Measurements from ENCODE around the gene IGSF1. TPM values are rescaled to one million over a fixed set of nuclear protein-coding genes. Genes with fewer than 3 reads are reported as not detected.

IGSF1 gene
- total RNA-seq, 1 donor from 2014 or later, result not detected

DNA sequence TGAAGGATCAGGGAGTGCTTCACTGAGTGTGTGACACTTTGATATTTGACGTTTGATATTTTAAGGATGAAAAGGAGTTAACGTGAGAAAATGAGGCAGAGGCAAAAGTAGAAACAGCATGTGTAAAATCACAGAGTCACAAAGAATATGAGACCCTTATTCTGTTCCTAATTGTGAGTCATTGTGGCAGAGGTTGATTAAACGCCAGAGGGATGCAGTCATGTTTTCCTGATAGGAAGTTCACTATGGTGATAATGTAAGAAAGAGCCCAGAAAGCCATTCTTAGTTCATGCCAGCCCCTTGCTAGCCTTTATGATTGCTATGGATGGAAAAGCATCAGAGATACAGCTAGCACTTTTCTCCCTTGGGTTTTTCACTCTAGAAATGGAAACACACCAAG, 33.5 kb upstream of the IGSF1 start:
- POLR2A ChIA-PET, result no interaction called here
- no peak overlapping the region for H3K27ac Mint-ChIP-seq

GRCh38 chrX:131317326-131317725, 28.2 kb upstream of the IGSF1 start:
- no peak overlapping the region for H3K4me3 Mint-ChIP-seq
- intact Hi-C loops (cut with micrococcal nuclease), result no loop called here
- no peaks in the 10 kb centered on the region for H3K27me3 Mint-ChIP-seq
- no peak for DNase-seq
- POLR2A ChIA-PET, result no interaction called here
- H3K36me3 Mint-ChIP-seq (ENCODE audit: low read depth), result no peaks in the 10 kb centered on the region
- ATAC-seq (ENCODE audit: low read depth), result no peak
- CTCF ChIA-PET, result no interaction called here
- H3K27ac Mint-ChIP-seq, result no peak overlapping the region
- no peaks in the 10 kb centered on the region for H3K9me3 Mint-ChIP-seq
- TF ChIP-seq, protein P1, sequence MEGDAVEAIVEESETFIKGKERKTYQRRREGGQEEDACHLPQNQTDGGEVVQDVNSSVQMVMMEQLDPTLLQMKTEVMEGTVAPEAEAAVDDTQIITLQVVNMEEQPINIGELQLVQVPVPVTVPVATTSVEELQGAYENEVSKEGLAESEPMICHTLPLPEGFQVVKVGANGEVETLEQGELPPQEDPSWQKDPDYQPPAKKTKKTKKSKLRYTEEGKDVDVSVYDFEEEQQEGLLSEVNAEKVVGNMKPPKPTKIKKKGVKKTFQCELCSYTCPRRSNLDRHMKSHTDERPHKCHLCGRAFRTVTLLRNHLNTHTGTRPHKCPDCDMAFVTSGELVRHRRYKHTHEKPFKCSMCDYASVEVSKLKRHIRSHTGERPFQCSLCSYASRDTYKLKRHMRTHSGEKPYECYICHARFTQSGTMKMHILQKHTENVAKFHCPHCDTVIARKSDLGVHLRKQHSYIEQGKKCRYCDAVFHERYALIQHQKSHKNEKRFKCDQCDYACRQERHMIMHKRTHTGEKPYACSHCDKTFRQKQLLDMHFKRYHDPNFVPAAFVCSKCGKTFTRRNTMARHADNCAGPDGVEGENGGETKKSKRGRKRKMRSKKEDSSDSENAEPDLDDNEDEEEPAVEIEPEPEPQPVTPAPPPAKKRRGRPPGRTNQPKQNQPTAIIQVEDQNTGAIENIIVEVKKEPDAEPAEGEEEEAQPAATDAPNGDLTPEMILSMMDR (IDR thresholded peaks at IDR 0.05), result no peak
- H3K4me1 Mint-ChIP-seq, result no peaks in the 10 kb centered on the region

More for the DNA sequence above, 33.5 kb upstream of the IGSF1 start:
- no peaks in the 10 kb centered on the region for H3K27me3 Mint-ChIP-seq
- no peak overlapping the region for H3K4me3 Mint-ChIP-seq
- H3K9me3 Mint-ChIP-seq, result peaks cover 2% of the 10 kb centered on the region
- no peak for DNase-seq
- H3K36me3 Mint-ChIP-seq (ENCODE audit: low read depth), result no peaks in the 10 kb centered on the region
- ATAC-seq (ENCODE audit: low read depth), result no peak
- TF ChIP-seq, protein P1 (IDR thresholded peaks at IDR 0.05), result no peak
- H3K4me1 Mint-ChIP-seq, result no peaks in the 10 kb centered on the region
- CTCF ChIA-PET, result no interaction called here
- intact Hi-C loops (cut with micrococcal nuclease), result no loop called here

GRCh38 chrX:131316260-131316659, 27.2 kb upstream of the IGSF1 start:
- intact Hi-C loops (cut with micrococcal nuclease), result no loop called here
- DNase-seq, result no peak
- ChIA-PET POLR2A (no interaction called here), CTCF (no interaction called here)
- Mint-ChIP-seq H3K9me3 (no peaks in the 10 kb centered on the region), H3K36me3 (ENCODE audit: low read depth) (no peaks in the 10 kb centered on the region), H3K4me3 (no peak overlapping the region), H3K4me1 (no peaks in the 10 kb centered on the region), H3K27me3 (no peaks in the 10 kb centered on the region), H3K27ac (no peak overlapping the region)
- no peak for ATAC-seq (ENCODE audit: low read depth)
- TF ChIP-seq, protein P1 (IDR thresholded peaks at IDR 0.05), result no peak

GRCh38 chrX:131308980-131309379, 19.9 kb upstream of the IGSF1 start:
- DNase-seq, result no peak
- POLR2A ChIA-PET, result no interaction called here
- Mint-ChIP-seq H3K4me1 (no peaks in the 10 kb centered on the region), H3K9me3 (no peaks in the 10 kb centered on the region), H3K36me3 (ENCODE audit: low read depth) (no peaks in the 10 kb centered on the region), H3K4me3 (no peak overlapping the region), H3K27me3 (no peaks in the 10 kb centered on the region), H3K27ac (no peak overlapping the region)
- CTCF ChIA-PET, result no interaction called here
- intact Hi-C loops (cut with micrococcal nuclease), result no loop called here
- no peak for ATAC-seq (ENCODE audit: low read depth)
- TF ChIP-seq, protein P1 (IDR thresholded peaks at IDR 0.05), result no peak

GRCh38 chrX:131306601-131307000, 17.5 kb upstream of the IGSF1 start:
- no peaks in the 10 kb centered on the region for H3K36me3 Mint-ChIP-seq (ENCODE audit: low read depth)
- CTCF ChIA-PET, result no interaction called here
- TF ChIP-seq, protein P1 (IDR thresholded peaks at IDR 0.05), result no peak

More at GRCh38 chrX:131306601-131307000, 17.5 kb upstream of the IGSF1 start:
- no peaks in the 10 kb centered on the region for H3K4me1 Mint-ChIP-seq
- H3K4me3 Mint-ChIP-seq, result no peak overlapping the region
- intact Hi-C loops (cut with micrococcal nuclease), result no loop called here
- H3K27ac Mint-ChIP-seq, result no peak overlapping the region
- no peak for ATAC-seq (ENCODE audit: low read depth)
- H3K9me3 Mint-ChIP-seq, result no peaks in the 10 kb centered on the region
- DNase-seq, result no peak
- H3K27me3 Mint-ChIP-seq, result no peaks in the 10 kb centered on the region
- POLR2A ChIA-PET, result no interaction called here
